ENCODE results near the gene HIRA.
"Not testable (repeated sequence)": the region's sequence is repeated elsewhere in the genome, so short reads cannot be mapped to it uniquely, and the experiment has no call there.

Gene HIRA

DNA sequence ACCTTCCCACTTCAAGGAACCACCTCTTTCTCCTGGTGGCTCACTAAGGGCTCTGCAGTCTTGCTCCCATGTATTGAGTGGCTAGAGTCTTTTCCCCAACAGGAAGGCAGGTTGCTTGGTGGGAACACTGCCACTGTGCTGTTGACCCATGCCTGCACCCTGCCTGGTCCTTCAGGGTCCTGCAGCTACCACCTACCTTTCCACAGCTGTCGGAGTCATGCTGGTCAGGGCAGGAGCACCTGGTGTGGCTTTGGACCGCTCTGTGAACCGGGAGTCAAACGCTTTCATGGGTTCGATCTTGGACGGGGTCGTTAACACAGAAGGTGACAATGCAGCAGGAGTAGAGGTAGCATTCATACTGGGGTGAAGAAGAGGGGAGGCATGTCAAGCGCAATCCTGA is 56.1 kb downstream of the HIRA start:
- no peak for DNase-seq (ENCODE audit: low read depth)
- TF ChIP-seq, protein P1, sequence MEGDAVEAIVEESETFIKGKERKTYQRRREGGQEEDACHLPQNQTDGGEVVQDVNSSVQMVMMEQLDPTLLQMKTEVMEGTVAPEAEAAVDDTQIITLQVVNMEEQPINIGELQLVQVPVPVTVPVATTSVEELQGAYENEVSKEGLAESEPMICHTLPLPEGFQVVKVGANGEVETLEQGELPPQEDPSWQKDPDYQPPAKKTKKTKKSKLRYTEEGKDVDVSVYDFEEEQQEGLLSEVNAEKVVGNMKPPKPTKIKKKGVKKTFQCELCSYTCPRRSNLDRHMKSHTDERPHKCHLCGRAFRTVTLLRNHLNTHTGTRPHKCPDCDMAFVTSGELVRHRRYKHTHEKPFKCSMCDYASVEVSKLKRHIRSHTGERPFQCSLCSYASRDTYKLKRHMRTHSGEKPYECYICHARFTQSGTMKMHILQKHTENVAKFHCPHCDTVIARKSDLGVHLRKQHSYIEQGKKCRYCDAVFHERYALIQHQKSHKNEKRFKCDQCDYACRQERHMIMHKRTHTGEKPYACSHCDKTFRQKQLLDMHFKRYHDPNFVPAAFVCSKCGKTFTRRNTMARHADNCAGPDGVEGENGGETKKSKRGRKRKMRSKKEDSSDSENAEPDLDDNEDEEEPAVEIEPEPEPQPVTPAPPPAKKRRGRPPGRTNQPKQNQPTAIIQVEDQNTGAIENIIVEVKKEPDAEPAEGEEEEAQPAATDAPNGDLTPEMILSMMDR (IDR thresholded peaks at IDR 0.05; ENCODE audit: low read depth, low read length, missing control alignments): no peak
- no peak overlapping the region for H3K4me3 ChIP-seq (ENCODE audit: low read depth, low read length)

DNA sequence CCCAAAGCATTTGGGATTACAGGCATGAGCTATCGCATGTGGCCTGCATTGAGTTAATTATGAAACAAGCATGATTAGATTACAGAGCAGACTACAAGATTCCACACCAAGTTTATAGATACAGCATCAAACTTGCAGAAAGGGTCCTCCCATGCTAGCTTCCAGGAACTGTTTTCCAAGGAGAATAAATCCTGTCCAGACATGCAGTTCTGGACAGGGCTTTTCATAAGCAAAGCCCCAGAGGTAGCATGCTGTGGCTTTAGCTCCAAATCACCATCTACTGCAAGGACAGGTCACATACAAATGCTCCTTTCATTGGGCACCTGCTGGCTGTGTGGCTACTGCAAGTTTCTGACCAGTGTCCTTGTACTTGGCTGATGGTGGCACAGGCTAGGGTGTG is 57.1 kb downstream of the HIRA start:
- no peak for DNase-seq (ENCODE audit: low read depth)
- TF ChIP-seq, protein P1 (IDR thresholded peaks at IDR 0.05; ENCODE audit: low read depth, low read length, missing control alignments): no peak
- H3K4me3 ChIP-seq (ENCODE audit: low read depth, low read length): no peak overlapping the region

DNA sequence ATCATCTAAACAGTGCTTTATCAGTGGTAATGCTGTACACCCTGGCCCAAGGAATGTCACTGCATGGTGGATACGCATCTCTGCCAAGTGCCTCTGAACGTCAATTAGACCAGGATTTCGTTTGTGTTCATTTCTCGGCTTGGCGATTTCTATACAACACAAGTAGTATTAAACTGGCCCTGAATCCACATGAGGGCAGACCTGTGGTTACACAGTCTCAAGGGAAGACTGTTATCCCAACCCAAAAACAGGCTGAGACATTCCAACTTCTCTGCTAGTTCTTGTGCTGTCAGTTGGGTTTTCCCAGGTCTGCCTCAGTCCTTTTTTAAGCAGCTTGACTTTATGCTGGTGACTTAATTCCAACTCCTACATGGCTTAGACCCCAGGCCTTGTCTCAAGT is 58.1 kb downstream of the HIRA start:
- no peak for DNase-seq (ENCODE audit: low read depth)
- no peak overlapping the region for H3K4me3 ChIP-seq (ENCODE audit: low read depth, low read length)
- TF ChIP-seq, protein P1 (IDR thresholded peaks at IDR 0.05; ENCODE audit: low read depth, low read length, missing control alignments): no peak

DNA sequence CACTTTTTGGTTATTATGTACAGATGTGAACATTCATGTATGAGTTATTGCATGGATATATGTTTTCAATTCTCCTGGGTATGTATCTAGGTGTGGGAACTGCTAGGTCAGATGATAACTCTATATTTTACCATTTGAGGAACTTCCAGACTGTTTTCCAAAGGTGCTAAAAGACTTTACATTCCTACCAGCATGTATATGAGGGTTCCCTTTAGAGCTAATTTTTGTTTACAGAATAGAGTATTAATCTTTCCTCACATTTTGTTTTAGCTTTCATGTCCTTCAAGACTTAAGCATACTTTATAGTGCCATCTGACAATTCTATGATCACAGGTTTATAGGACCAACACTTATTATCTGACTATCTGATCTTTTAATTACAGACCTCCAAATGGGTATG is 59.6 kb downstream of the HIRA start:
- H3K4me3 ChIP-seq (ENCODE audit: low read depth, low read length): no peak overlapping the region
- no peak for DNase-seq (ENCODE audit: low read depth)
- TF ChIP-seq, protein P1 (IDR thresholded peaks at IDR 0.05; ENCODE audit: low read depth, low read length, missing control alignments): no peak

DNA sequence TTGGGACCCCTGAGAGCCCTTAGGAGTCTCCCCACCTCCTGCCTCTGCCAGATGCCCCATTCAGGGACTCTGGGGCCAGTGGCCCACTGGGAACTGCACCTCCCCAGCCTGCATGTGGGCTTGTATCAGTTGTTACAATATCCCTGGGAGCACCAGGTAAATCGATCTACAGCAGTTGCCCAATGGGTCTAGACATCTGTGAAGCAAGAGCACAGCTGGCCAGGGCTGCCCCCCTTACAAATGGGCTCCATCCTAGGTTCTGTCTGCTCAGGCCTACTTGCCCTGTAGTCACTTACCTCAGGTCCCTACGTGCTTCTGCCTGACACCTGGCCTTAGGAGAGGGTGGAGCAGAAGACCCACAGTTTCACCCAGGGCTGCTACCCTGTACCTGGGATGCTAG is 62.7 kb downstream of the HIRA start:
- TF ChIP-seq, protein P1 (IDR thresholded peaks at IDR 0.05; ENCODE audit: low read depth, low read length, missing control alignments): no peak
- no peak overlapping the region for H3K4me3 ChIP-seq (ENCODE audit: low read depth, low read length)
- DNase-seq (ENCODE audit: low read depth): no peak

DNA sequence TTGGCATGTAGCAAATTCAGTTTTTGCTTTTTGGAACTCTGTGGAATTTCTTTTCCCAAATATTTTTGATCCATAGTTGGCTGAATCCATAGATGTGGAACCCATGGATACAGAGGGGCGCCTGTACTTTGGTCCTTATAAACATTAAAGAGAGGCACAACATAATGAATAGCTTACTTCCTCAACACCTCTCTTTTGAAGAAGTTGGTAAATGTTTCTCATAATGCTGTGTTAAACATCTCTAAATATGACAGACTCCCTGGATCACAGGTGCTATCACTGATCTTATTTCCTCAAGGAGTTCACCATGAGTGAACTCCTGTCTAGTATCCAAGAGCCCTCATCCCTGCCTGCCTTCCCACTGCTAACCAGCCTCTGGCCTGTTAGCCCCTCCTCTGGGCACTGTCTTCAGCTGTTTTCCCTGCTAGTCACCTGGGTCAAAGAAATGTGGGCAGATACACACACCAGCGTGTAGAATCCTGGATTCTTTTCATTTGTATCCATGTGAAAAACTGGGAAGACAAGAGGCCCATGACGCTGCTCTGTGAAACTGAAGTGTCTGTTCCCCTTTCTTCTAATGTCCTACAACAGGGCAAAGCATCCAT is 63.7 kb downstream of the HIRA start:
- no peak for DNase-seq (ENCODE audit: low read depth)
- TF ChIP-seq, protein P1 (IDR thresholded peaks at IDR 0.05; ENCODE audit: low read depth, low read length, missing control alignments): no peak
- H3K4me3 ChIP-seq (ENCODE audit: low read depth, low read length): no peak overlapping the region

DNA sequence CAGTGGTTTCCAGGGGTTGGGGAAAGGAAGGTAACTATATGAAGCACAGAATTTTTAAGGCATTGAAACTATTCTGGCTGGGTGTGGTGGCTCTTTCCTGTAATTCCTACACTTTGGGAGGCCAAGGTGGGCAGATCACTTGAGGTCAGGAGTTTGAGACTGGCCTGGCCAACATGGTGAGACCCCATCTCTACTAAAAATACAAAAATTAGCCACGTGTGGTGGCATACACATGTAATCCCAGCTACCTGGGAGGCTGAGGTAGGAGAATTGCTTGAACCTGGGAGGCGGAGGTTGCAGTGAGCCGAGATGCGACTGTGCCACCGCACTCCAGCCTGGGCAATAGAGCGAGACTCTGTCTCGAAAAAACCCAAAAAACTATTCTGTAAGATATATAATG is 68.0 kb downstream of the HIRA start:
- H3K4me3 ChIP-seq (ENCODE audit: low read depth, low read length); DNase-seq (ENCODE audit: low read depth): not testable (repeated sequence)
